HTR-8/SVneo (cell line): ENCODE results near the gene NRG3.
"Not testable (repeated sequence)": the region's sequence is repeated elsewhere in the genome, so short reads cannot be mapped to it uniquely, and the experiment has no call there.

Experiments used
- DNase-seq: peaks from one replicate; pipeline ENCODE4 v3.0.0; 2011; ENCODE audit warnings: low spot score, mixed read lengths; ENCODE audit not compliant: insufficient read length
- FAIRE-seq: peaks from 2 replicates; lab custom pipeline; 2011; peaks lifted over from hg19 to GRCh38; lab: Jason Lieb, UNC

NRG3 gene

GRCh38 chr10:81950358-81950757 is 75.4 kb downstream of the NRG3 start:
- no peak for FAIRE-seq
- DNase-seq, result no peak

- no peak for FAIRE-seq
- DNase-seq, result no peak
These were observed 78.4 kb downstream of the NRG3 start for GRCh38 chr10:81953420-81953819.

GRCh38 chr10:81957976-81958375 is 83.0 kb downstream of the NRG3 start:
- no peak for FAIRE-seq
- DNase-seq, result no peak

GRCh38 chr10:81959016-81959415 is 84.0 kb downstream of the NRG3 start:
- DNase-seq (no peak), FAIRE-seq (no peak)

GRCh38 chr10:81961451-81962184 is 86.6 kb downstream of the NRG3 start:
- DNase-seq, result no peak
- no peak for FAIRE-seq

GRCh38 chr10:81963606-81964005 is 88.6 kb downstream of the NRG3 start:
- FAIRE-seq (no peak), DNase-seq (no peak)

- FAIRE-seq (no peak), DNase-seq (no peak)
These were observed 92.7 kb downstream of the NRG3 start for GRCh38 chr10:81967716-81968115.

GRCh38 chr10:81969136-81969535 is 94.1 kb downstream of the NRG3 start:
- FAIRE-seq, result no peak
- no peak for DNase-seq

- DNase-seq, result no peak
These were observed 103.2 kb downstream of the NRG3 start for GRCh38 chr10:81978238-81978637.

GRCh38 chr10:81981724-81982123 is 106.7 kb downstream of the NRG3 start:
- FAIRE-seq (no peak), DNase-seq (no peak)

More at GRCh38 chr10:81978238-81978637, 103.2 kb downstream of the NRG3 start:
- no peak for FAIRE-seq

- FAIRE-seq, result no peak
- no peak for DNase-seq
These were observed 109.4 kb downstream of the NRG3 start for GRCh38 chr10:81984428-81984827.

GRCh38 chr10:81995254-81995653 is 120.3 kb downstream of the NRG3 start:
- no peak for DNase-seq
- no peak for FAIRE-seq

- FAIRE-seq (no peak), DNase-seq (no peak)
These were observed 121.9 kb downstream of the NRG3 start for GRCh38 chr10:81996927-81997326.

- DNase-seq (no peak), FAIRE-seq (no peak)
These were observed 146.0 kb downstream of the NRG3 start for GRCh38 chr10:82020999-82021398.

- no peak for FAIRE-seq
- no peak for DNase-seq
These were observed 152.7 kb downstream of the NRG3 start for GRCh38 chr10:82027711-82028110.

GRCh38 chr10:82037076-82037475 is 162.1 kb downstream of the NRG3 start:
- DNase-seq (no peak), FAIRE-seq (no peak)

GRCh38 chr10:82038587-82038986 is 163.6 kb downstream of the NRG3 start:
- DNase-seq (no peak), FAIRE-seq (no peak)

GRCh38 chr10:82040336-82040735 is 165.3 kb downstream of the NRG3 start:
- no peak for FAIRE-seq
- no peak for DNase-seq

- no peak for DNase-seq
- FAIRE-seq, result no peak
These were observed 166.0 kb downstream of the NRG3 start for GRCh38 chr10:82041018-82041417.

GRCh38 chr10:82056391-82056790 is 181.4 kb downstream of the NRG3 start:
- FAIRE-seq (no peak), DNase-seq (no peak)

GRCh38 chr10:82067192-82067591 is 192.2 kb downstream of the NRG3 start:
- FAIRE-seq, DNase-seq: not testable (repeated sequence)

GRCh38 chr10:82068501-82068900 is 193.5 kb downstream of the NRG3 start:
- DNase-seq (no peak), FAIRE-seq (no peak)
